Loucy (cell line): ENCODE data around the gene KCTD11.

ENCODE experiments used
- EZH2phosphoT487 ChIP-seq: fragments of 200-600 bp; IDR thresholded peaks from 2 replicates; pipeline ENCODE4 v1.6.1; 2018; ENCODE audit warnings: antibody characterized with exemption, mild to moderate bottlenecking, moderate library complexity, borderline replicate concordance
- TF ChIP-seq, protein P1 (sequence below): fragments of 200-600 bp; sonication (generic); conservative IDR thresholded peaks from 2 replicates; pipeline ENCODE4 v1.5.1; 2014; ENCODE audit warnings: mild to moderate bottlenecking, antibody characterized with exemption, low read length

- TF ChIP-seq, protein P1, sequence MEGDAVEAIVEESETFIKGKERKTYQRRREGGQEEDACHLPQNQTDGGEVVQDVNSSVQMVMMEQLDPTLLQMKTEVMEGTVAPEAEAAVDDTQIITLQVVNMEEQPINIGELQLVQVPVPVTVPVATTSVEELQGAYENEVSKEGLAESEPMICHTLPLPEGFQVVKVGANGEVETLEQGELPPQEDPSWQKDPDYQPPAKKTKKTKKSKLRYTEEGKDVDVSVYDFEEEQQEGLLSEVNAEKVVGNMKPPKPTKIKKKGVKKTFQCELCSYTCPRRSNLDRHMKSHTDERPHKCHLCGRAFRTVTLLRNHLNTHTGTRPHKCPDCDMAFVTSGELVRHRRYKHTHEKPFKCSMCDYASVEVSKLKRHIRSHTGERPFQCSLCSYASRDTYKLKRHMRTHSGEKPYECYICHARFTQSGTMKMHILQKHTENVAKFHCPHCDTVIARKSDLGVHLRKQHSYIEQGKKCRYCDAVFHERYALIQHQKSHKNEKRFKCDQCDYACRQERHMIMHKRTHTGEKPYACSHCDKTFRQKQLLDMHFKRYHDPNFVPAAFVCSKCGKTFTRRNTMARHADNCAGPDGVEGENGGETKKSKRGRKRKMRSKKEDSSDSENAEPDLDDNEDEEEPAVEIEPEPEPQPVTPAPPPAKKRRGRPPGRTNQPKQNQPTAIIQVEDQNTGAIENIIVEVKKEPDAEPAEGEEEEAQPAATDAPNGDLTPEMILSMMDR = no peak
- TF ChIP-seq EZH2phosphoT487 = no peak
These were observed 36.3 kb upstream of the KCTD11 start for GRCh38 chr17:7315570-7316235.
